ENCODE measurements around the gene PTH1R. TPM values are rescaled to one million over a fixed set of nuclear protein-coding genes. Genes with fewer than 3 reads are reported as not detected.

Gene PTH1R
- total and polyA plus RNA-seq, 12 donors = 1.5 to 89.8 (median 4.2) TPM

DNA sequence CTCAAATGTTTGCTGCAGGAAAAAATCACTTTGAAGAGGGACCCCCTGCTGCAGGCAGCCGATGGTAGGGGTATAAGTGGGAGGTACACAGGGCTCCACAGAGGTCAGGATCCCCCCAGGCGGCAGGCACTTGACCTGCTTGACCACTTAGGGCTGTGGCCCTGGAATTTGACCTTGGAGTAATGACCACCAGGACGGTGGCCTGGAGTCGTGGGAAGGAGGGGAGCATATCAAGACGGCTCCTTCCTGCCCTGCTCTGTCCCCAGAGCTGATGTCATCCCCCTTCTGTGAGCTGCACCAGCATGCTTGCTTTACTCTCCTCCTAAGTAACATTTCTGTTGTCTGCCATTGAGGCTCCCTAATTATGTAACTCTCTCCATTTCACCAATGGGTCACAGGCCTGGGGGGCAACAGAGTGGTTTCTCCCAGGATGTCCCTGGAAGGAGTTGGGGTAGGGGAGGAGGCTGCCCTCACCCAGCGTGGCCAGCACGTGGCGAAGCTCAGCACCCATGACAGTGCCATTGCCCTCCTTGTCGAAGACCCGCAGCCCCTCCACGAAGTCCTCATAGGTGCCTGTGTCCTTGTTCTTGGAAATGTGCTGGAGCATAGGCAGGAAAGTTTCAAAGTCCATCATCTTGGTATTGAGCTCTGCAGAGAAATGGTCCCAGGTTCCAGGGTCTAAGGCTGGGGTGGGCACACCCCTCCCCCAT, 18.4 kb upstream of the PTH1R start:
- WGBS, 2 donors = 46 to 55% methylated on average over 11 of the region's 11 CpGs
- peak overlapping the region in 9 of 10 donors; percentile 36 to 98 (median 93) for H3K27ac ChIP-seq
- intact Hi-C loops (cut with DNase I) = loop anchor here in 1 of 10 donors (5.0 kb wide), 1 partner anchor 48 kb away; no protein-coding TSS in a partner anchor

DNA sequence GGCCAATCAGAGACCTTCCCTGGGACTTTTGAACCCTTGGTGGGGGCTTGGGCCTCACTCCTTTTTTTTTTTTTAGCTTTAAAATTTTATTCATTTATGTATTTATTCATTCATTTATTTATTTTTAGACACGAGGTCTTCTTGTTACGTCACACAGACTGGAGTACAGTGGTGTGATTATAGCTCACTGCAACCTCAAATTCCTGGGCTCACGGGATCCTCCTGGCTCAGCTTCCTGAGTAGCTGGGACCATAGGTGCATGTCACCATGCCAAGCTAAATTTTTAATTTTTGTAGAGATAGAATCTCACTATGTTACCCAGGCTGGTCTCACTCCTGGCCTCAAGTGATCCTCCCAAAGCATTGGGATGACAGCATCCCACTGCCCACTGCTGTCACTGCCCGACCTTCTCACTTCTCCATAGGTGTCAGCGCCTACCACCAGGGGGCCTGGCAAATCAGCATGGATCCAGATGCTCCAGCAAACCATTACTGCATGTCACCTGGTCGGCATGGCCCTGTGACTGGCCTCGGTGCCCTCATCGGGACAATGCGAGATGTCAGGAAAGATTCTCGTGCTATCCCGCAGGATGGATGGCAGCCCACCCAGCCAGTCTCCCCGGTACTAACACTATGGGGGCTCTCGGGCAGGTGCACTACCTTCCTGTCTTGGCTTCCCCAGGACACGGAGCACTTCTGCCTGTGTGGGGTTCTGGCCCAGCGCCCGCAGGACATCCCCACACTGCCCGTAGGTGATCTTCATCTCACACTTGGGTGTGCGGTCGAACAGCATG, 17.3 kb upstream of the PTH1R start:
- Histone ChIP-seq H3K27me3 (no peaks in the 10 kb centered on the region), H3K36me3 (peaks cover 0 to 40% (median 0%) of the 10 kb centered on the region in 9 donors), H3K4me1 (peaks cover 0 to 48% (median 10%) of the 10 kb centered on the region in 9 donors), H3K9me3 (no peaks in the 10 kb centered on the region), H3K27ac (peak overlapping the region; percentile 84 to 98 (median 93)), H3K4me3 (peak overlapping the region; percentile 50 to 69 (median 59))
- ATAC-seq (peak in 1 of 8 donors; percentile 5), DNase-seq (peak; percentile 50 to 54)
- intact Hi-C loops (cut with DNase I) = loop anchor here in 1 of 10 donors (10.0 kb wide), 1 partner anchor 465 kb away; no protein-coding TSS in a partner anchor
- WGBS, 2 donors = 44 to 60% methylated on average over 19 of the region's 19 CpGs
- peak; percentile 8 to 57 (median 46) for TF ChIP-seq CTCF (IDR thresholded peaks at IDR 0.05)

More for the DNA sequence above, 18.4 kb upstream of the PTH1R start:
- H3K27me3 ChIP-seq = no peaks in the 10 kb centered on the region
- H3K9me3 ChIP-seq = no peaks in the 10 kb centered on the region
- peak; percentile 4 to 11 for DNase-seq
- H3K36me3 ChIP-seq = peaks cover 0 to 40% (median 0%) of the 10 kb centered on the region in 9 donors
- peak overlapping the region in 9 of 10 donors; percentile 21 to 69 (median 58) for H3K4me3 ChIP-seq
- H3K4me1 ChIP-seq = peaks cover 0 to 39% (median 5%) of the 10 kb centered on the region in 9 donors
- TF ChIP-seq CTCF (IDR thresholded peaks at IDR 0.05) = no peak
- ATAC-seq = no peak

- Histone ChIP-seq H3K9me3 (no peaks in the 10 kb centered on the region), H3K27me3 (no peaks in the 10 kb centered on the region), H3K27ac (peak overlapping the region; percentile 84 to 98 (median 93)), H3K36me3 (peaks cover 0 to 40% (median 0%) of the 10 kb centered on the region in 9 donors), H3K4me3 (peak overlapping the region; percentile 50 to 69 (median 59)), H3K4me1 (peaks cover 0 to 56% (median 15%) of the 10 kb centered on the region in 9 donors)
- intact Hi-C loops (cut with DNase I) = loop anchor here in 1 of 10 donors (10.0 kb wide), 1 partner anchor 464 kb away; no protein-coding TSS in a partner anchor
- peak in 1 of 8 donors; percentile 0 for ATAC-seq
- 41 to 66% methylated on average over 10 of the region's 10 CpGs for WGBS, 2 donors
- DNase-seq = peak; percentile 15 to 16
- no peak for TF ChIP-seq CTCF (IDR thresholded peaks at IDR 0.05)
These were observed 16.5 kb upstream of the PTH1R start for GRCh38 chr3:46860810-46861604.
